ENCODE results near the gene OR4A5.
"Not testable (repeated sequence)": the region's sequence is repeated elsewhere in the genome, so short reads cannot be mapped to it uniquely, and the experiment has no call there.

OR4A5 gene, protein sequence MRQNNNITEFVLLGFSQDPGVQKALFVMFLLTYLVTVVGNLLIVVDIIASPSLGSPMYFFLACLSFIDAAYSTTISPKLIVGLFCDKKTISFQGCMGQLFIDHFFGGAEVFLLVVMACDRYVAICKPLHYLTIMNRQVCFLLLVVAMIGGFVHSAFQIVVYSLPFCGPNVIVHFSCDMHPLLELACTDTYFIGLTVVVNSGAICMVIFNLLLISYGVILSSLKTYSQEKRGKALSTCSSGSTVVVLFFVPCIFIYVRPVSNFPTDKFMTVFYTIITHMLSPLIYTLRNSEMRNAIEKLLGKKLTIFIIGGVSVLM

DNA sequence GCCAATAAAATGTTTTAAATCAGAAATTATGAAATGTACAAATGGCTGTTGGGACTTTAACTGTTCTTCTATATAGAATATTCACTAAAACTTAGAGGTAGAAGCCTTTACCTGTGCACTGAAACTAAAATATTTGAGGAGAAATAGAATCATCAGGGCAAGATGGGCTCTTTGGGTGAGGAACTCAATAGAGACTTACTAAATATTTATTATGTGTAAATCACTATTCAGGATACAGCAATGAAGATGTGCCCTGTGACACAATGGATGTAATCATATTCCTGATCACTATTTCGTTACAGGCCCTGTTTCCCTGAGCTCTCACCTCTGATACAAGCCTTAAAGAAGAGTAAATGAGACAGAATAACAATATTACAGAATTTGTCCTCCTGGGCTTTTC lies at the start of gene OR4A5:
OR4A5 (plus strand) TSS at position 301 of the 400 bp plus-strand sequence; CDS start at position 354, 53 bp downstream.
- DNase-seq = not testable (repeated sequence)

DNA sequence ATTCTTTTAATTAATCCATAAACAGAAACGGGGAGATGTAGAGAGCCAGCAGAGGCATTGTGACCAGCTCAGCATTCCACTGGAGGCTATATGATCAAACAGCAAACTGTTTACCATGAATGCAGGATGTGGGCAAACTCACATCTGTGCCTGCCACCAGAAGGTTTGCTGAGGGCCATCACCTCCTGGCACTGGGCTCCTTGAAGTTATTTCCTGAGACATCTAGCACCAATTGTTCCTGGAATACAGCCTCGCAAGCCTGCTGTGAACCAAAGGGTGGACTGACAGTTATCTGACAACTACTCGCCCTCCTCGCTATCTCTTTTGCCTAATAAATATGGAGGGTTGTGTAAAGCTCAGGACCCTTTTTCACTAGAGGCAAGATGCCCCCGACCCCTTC lies 13.5 kb downstream of the OR4A5 start:
- DNase-seq = not testable (repeated sequence)
